ENCODE data around the gene TSGA10IP.
"Not testable (repeated sequence)": the region's sequence is repeated elsewhere in the genome, so short reads cannot be mapped to it uniquely, and the experiment has no call there.

TSGA10IP gene

GRCh38 chr11:65947603-65948125 is 2.4 kb downstream of the TSGA10IP start:
- no peak for DNase-seq (ENCODE audit: low read depth in 2 of 2)

- DNase-seq (ENCODE audit: low read depth in 2 of 2), result not testable (repeated sequence)
Observed at GRCh38 chr11:65950711-65951110, 5.4 kb downstream of the TSGA10IP start.

- DNase-seq (ENCODE audit: low read depth in 2 of 2), result not testable (repeated sequence)
Observed at GRCh38 chr11:65951641-65952040, 6.4 kb downstream of the TSGA10IP start.

- DNase-seq (ENCODE audit: low read depth in 2 of 2), result no peak
Observed at GRCh38 chr11:65952052-65952521, 6.8 kb downstream of the TSGA10IP start.

- no peak for DNase-seq (ENCODE audit: low read depth in 2 of 2)
Observed at GRCh38 chr11:65953471-65953870, 8.2 kb downstream of the TSGA10IP start.

GRCh38 chr11:65954771-65955170 is 9.5 kb downstream of the TSGA10IP start:
- no peak for DNase-seq (ENCODE audit: low read depth in 2 of 2)

GRCh38 chr11:65958291-65958690 is 13.0 kb downstream of the TSGA10IP start:
- DNase-seq (ENCODE audit: low read depth in 2 of 2), result no peak

GRCh38 chr11:65958774-65959420 is 13.6 kb downstream of the TSGA10IP start:
- no peak for DNase-seq (ENCODE audit: low read depth in 2 of 2)

GRCh38 chr11:65960824-65961266 is 15.6 kb downstream of the TSGA10IP start:
- no peak for DNase-seq (ENCODE audit: low read depth in 2 of 2)

- DNase-seq (ENCODE audit: low read depth in 2 of 2), result peak; percentile 90 to 96
Observed at GRCh38 chr11:65961267-65962140, 16.2 kb downstream of the TSGA10IP start, which contains the start of gene SART1. Gene SART1, plus strand, starts transcription at chr11:65961734. Its CDS starts 47 bp downstream, at chr11:65961781.

- no peak for DNase-seq (ENCODE audit: low read depth in 2 of 2)
Observed at GRCh38 chr11:65962141-65962564, 16.9 kb downstream of the TSGA10IP start.

- no peak for DNase-seq (ENCODE audit: low read depth in 2 of 2)
Observed at GRCh38 chr11:65964906-65965305, 19.6 kb downstream of the TSGA10IP start.

- DNase-seq (ENCODE audit: low read depth in 2 of 2), result no peak
Observed at GRCh38 chr11:65965986-65966762, 20.9 kb downstream of the TSGA10IP start.

- no peak for DNase-seq (ENCODE audit: low read depth in 2 of 2)
Observed at GRCh38 chr11:65967329-65967934, 22.2 kb downstream of the TSGA10IP start.

GRCh38 chr11:65968600-65969482 is 23.6 kb downstream of the TSGA10IP start:
- no peak for DNase-seq (ENCODE audit: low read depth in 2 of 2)

GRCh38 chr11:65972116-65972515 is 26.8 kb downstream of the TSGA10IP start:
- DNase-seq (ENCODE audit: low read depth in 2 of 2), result no peak

- DNase-seq (ENCODE audit: low read depth in 2 of 2), result no peak
Observed at GRCh38 chr11:65973439-65974110, 28.3 kb downstream of the TSGA10IP start.

- no peak for DNase-seq (ENCODE audit: low read depth in 2 of 2)
Observed at GRCh38 chr11:65975771-65976170, 30.5 kb downstream of the TSGA10IP start.

Measured in stimulated activated CD4-positive, alpha-beta T cell treated with anti-CD3 and anti-CD28 coated beads, Interleukin-4, amount 100 ng/mL, for 48 hours (primary cell).